PFSK-1 (cell line): ENCODE data around the gene EPHB3. TPM values are rescaled to one million over a fixed set of nuclear protein-coding genes. Genes with fewer than 3 reads are reported as not detected.
A peak's percentile ranks its signal among the peaks of the same experiment; 100 is the strongest.

ENCODE experiments used
- FOXP2 ChIP-seq: optimal IDR thresholded peaks from 2 replicates; pipeline ENCODE3; 2011; ENCODE audit warnings: borderline replicate concordance, control low read depth, inconsistent platforms; ENCODE audit not compliant: insufficient read depth; ENCODE audit errors: extremely low read length, extremely low read depth
- POLR2AphosphoS5 ChIP-seq: IDR thresholded peaks from 2 replicates; pipeline ENCODE4 v1.6.1; 2012; ENCODE audit warnings: low read depth, mild to moderate bottlenecking, control low read depth, low read length, moderate library complexity
- SIN3A ChIP-seq: IDR thresholded peaks from 2 replicates; pipeline ENCODE4 v1.6.1; 2012; ENCODE audit warnings: mild to moderate bottlenecking, low read length, moderate library complexity, borderline replicate concordance; ENCODE audit not compliant: insufficient read depth
- TAF1 ChIP-seq: IDR thresholded peaks from 2 replicates; pipeline ENCODE4 v1.6.1; 2012; ENCODE audit warnings: low read length, control low read depth, borderline replicate concordance; ENCODE audit not compliant: insufficient read depth
- polyA plus RNA-seq: library from polyadenylated mRNA; unstranded; fragments of >200 nt; gene quantifications from one replicate; pipeline ENCODE4 v1.2.1, GENCODE V29; 2012; ENCODE audit warnings: low read depth, missing spikeins; ENCODE audit not compliant: insufficient read length
- TF ChIP-seq, protein P1 (sequence below), 2 experiments: IDR thresholded peaks; 2 replicates each; pipeline versions ENCODE4 v1.6.1 to v1.8.0; 2011 to 2012; ENCODE audit warnings: low read depth in 2 of 2, low read length in 2 of 2, control low read depth in 1 of 2, inconsistent platforms in 1 of 2, mild to moderate bottlenecking in 1 of 2, moderate library complexity in 1 of 2; ENCODE audit not compliant: insufficient read depth in 1 of 2

EPHB3 gene
- 70.6 TPM for polyA plus RNA-seq

DNA sequence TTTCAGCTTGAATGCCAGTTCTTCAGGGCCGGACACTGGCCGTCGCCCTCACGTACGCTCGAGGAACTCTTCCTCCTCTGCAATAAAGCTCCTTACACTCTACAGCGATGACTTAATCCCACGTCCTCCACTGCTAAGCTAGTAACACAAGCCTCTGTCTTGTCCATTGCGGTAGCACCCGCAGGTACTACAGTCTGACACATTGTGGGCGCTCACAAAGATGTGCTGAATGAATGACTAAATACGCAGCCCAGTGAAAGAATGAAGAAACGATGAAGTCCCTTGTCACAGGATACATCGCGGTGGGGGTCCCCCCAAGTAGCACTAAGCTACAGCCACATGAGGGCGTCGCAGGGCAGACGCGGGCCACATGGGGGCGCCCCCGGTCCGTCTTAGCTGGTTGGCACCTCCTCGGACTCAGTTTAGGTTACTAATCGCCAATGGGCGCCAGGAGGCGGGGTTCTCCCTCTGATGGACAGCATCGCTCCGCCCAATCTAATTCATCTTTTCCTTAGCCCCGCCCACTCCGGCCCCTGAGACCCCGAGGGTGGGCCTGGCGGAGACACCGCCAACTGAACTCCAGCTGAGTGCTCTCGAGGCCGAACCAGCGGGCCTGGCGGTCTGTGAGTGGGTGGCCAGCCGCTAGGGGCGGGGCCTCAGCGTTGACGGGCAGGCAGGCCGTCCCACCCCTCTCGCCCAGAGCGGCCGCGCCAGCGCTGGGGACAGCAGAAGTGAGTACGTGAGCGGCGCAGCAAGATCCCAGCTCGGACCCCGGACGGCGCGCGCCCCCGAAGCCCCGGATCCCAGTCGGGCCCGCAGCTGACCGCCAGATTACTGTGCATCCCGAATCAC is at the start of gene EPHB3:
Gene EPHB3, plus strand, starts transcription at position 725 of the 852 bp plus-strand sequence. CDS start 451 bp downstream, outside the sequence.
- TF ChIP-seq POLR2AphosphoS5 (peak; percentile 87), FOXP2 (no peak), TAF1 (peak; percentile 93), SIN3A (no peak)
- TF ChIP-seq, protein P1, sequence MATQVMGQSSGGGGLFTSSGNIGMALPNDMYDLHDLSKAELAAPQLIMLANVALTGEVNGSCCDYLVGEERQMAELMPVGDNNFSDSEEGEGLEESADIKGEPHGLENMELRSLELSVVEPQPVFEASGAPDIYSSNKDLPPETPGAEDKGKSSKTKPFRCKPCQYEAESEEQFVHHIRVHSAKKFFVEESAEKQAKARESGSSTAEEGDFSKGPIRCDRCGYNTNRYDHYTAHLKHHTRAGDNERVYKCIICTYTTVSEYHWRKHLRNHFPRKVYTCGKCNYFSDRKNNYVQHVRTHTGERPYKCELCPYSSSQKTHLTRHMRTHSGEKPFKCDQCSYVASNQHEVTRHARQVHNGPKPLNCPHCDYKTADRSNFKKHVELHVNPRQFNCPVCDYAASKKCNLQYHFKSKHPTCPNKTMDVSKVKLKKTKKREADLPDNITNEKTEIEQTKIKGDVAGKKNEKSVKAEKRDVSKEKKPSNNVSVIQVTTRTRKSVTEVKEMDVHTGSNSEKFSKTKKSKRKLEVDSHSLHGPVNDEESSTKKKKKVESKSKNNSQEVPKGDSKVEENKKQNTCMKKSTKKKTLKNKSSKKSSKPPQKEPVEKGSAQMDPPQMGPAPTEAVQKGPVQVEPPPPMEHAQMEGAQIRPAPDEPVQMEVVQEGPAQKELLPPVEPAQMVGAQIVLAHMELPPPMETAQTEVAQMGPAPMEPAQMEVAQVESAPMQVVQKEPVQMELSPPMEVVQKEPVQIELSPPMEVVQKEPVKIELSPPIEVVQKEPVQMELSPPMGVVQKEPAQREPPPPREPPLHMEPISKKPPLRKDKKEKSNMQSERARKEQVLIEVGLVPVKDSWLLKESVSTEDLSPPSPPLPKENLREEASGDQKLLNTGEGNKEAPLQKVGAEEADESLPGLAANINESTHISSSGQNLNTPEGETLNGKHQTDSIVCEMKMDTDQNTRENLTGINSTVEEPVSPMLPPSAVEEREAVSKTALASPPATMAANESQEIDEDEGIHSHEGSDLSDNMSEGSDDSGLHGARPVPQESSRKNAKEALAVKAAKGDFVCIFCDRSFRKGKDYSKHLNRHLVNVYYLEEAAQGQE (IDR thresholded peaks at IDR 0.05; ENCODE audit: insufficient read depth in 1 of 2, low read depth in 2 of 2, low read length in 2 of 2) = no peak

GRCh38 chr3:184512621-184513020 is 49.0 kb upstream of the EPHB3 start:
- no peak for TF ChIP-seq TAF1
- TF ChIP-seq SIN3A = no peak
- no peak for TF ChIP-seq FOXP2
- TF ChIP-seq POLR2AphosphoS5 = no peak
- TF ChIP-seq, protein P1 (IDR thresholded peaks at IDR 0.05; ENCODE audit: insufficient read depth in 1 of 2, low read depth in 2 of 2, low read length in 2 of 2) = no peak

DNA sequence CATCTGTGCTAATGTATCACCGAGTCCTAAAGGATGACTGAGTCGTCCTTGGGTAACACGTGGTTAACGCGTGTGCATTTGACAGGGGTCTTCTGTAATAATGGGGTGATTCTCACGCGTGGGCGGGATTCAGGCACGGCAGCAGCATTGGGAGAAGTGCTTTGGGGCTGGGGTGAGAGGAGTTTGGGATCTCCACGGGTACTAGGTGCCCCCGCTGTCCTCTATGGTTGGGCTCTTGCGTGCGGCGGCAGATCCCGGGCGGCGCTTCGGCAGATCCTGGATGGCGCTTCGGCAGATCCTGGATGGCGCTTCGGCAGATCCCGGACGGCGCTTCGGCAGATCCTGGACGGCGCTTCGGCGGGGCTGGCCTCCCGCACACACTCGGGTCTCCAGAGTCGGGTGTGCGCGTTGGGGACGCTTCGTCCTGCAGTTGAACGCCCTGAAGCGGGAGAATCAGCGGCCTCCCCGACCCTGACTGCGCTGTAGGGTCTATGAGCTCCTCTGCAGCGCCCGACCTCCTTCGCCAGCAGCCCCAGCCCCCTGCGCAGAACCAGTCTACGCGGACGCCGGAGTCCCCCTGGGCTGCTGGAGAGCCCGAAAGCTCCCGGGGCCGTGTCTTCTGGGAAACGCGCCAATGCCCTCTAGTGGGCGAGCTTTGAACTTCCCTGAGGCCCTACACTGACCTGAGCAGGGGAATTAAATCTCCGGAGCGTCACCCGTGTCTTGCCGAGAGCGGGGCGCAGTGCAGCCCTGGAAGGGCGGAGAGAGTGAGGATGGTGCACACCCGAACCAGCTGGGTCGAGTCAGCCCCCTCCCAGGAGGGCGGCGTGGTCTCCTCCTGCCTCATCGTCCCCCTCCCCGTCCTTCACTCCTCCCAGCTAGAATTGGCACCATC is 48.1 kb upstream of the EPHB3 start:
- TF ChIP-seq SIN3A (no peak), TAF1 (no peak), POLR2AphosphoS5 (no peak), FOXP2 (no peak)
- TF ChIP-seq, protein P1 (IDR thresholded peaks at IDR 0.05; ENCODE audit: insufficient read depth in 1 of 2, low read depth in 2 of 2, low read length in 2 of 2) = no peak

DNA sequence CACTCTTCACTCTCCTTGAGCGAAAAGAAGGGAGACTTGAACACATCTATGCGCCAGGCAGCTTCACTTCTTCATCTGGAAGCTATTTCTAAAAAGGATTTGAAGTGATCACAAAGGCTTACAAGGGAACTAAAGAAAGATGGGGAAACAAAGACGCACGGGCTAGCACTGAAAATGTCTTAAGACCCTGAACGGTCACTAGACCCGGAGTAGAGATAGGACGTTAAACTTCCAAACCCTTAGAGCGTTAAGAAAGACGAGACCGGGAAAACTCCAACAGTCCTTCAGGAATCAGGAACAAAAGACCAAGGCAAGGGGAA is 47.5 kb upstream of the EPHB3 start:
- TF ChIP-seq SIN3A = no peak
- TF ChIP-seq, protein P1 (IDR thresholded peaks at IDR 0.05; ENCODE audit: insufficient read depth in 1 of 2, low read depth in 2 of 2, low read length in 2 of 2) = no peak
